Breast epithelium (tissue), 3 donors: ENCODE results near the gene CTNNBL1.

Source experiments
- CTCF ChIP-seq, 3 donors: fragments of 450-650 bp; IDR thresholded peaks; one replicate each; pipeline ENCODE4 v1.5.1; 2016 to 2017; ENCODE audit warnings: antibody characterized with exemption in 3 of 3, mild to moderate bottlenecking in 3 of 3, moderate library complexity in 3 of 3
- POLR2A ChIP-seq: fragments of 450-650 bp; IDR thresholded peaks from one replicate; pipeline ENCODE4 v1.6.1; 2016; ENCODE audit warnings: antibody characterized with exemption, mild to moderate bottlenecking, moderate library complexity
- POLR2AphosphoS5 ChIP-seq, 3 donors: sonication (generic); formaldehyde crosslinking; IDR thresholded peaks; one replicate each; pipeline ENCODE4 v1.6.1; 2017; ENCODE audit warnings: antibody characterized with exemption in 3 of 3

GRCh38 chr20:37770908-37771307 lies 77.1 kb downstream of the CTNNBL1 start:
- TF ChIP-seq CTCF (IDR thresholded peaks at IDR 0.05) (no peak), POLR2AphosphoS5 (IDR thresholded peaks at IDR 0.05) (no peak), POLR2A (no peak)
